ENCODE measurements around the gene CSNK2A1. TPM values are rescaled to one million over a fixed set of nuclear protein-coding genes. Genes with fewer than 3 reads are reported as not detected.
A peak's percentile ranks its signal among the peaks of the same experiment; 100 is the strongest.
"Not testable (repeated sequence)": the region's sequence is repeated elsewhere in the genome, so short reads cannot be mapped to it uniquely, and the experiment has no call there.

Gene CSNK2A1
- total RNA-seq, 1 donor: 117 TPM

DNA sequence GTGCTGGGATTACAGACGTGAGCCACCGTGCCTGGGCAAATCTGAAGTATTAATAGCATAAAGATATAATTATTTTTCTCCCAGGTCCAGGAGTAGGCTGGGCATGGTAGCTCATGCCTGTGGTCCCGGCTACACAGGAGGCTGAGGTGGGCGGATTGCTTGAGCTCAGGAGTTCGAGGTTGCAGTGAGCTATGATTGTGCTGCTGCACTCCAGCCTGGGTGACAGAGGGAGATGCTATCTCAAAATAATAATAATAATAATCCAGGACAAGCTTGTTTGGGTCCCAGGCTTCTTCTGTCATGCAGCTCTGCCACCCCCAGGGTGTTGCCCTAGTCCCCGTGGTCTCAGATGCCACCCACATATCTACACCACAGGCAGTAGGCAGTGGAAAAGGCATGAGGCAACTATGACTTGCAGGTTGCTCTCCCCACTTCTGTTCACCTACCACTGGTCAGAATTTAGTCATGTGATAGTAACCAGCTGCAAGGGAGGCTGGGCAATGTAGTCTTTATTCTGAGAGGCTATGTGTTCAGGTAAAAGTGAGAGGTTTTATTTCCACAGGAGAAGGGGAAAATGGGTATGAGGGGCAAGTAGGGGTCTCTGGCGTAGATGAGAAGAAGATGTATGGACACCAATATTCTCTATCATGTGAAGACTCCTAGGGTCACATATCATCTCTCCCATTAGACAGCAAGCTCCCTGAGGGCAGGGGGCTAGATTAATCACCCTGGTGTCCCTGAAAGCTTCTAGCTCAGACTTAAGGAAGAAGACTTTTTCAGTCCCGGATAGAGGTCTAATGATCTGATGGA lies 40.8 kb upstream of the CSNK2A1 start:
- H3K4me3 ChIP-seq (ENCODE audit: low read depth, low read length): no peak overlapping the region
- TF ChIP-seq, protein P1, sequence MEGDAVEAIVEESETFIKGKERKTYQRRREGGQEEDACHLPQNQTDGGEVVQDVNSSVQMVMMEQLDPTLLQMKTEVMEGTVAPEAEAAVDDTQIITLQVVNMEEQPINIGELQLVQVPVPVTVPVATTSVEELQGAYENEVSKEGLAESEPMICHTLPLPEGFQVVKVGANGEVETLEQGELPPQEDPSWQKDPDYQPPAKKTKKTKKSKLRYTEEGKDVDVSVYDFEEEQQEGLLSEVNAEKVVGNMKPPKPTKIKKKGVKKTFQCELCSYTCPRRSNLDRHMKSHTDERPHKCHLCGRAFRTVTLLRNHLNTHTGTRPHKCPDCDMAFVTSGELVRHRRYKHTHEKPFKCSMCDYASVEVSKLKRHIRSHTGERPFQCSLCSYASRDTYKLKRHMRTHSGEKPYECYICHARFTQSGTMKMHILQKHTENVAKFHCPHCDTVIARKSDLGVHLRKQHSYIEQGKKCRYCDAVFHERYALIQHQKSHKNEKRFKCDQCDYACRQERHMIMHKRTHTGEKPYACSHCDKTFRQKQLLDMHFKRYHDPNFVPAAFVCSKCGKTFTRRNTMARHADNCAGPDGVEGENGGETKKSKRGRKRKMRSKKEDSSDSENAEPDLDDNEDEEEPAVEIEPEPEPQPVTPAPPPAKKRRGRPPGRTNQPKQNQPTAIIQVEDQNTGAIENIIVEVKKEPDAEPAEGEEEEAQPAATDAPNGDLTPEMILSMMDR (IDR thresholded peaks at IDR 0.05; ENCODE audit: insufficient read depth, low read depth, low read length): no peak
- DNase-seq (ENCODE audit: low read depth): no peak

DNA sequence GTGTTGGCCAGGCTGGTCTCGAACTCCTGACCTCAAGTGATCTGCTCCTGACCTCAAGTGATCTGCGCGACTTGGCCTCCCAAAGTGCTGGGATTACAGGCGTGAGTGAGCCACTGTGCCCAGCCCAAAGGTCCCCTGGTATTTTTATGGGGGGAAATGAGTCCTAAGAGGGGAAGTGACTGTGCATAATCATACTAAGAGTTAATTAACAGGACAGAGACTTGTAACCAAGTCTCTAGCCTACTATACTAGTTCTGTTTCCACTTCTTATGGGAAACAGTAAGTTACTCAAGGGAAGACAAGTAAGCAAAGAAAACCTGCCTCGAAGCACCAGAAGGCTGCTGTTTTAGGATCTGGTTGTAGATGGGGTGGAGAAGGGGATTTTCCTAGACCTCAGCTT lies 38.6 kb upstream of the CSNK2A1 start:
- TF ChIP-seq, protein P1 (IDR thresholded peaks at IDR 0.05; ENCODE audit: insufficient read depth, low read depth, low read length): no peak
- no peak overlapping the region for H3K4me3 ChIP-seq (ENCODE audit: low read depth, low read length)
- no peak for DNase-seq (ENCODE audit: low read depth)

DNA sequence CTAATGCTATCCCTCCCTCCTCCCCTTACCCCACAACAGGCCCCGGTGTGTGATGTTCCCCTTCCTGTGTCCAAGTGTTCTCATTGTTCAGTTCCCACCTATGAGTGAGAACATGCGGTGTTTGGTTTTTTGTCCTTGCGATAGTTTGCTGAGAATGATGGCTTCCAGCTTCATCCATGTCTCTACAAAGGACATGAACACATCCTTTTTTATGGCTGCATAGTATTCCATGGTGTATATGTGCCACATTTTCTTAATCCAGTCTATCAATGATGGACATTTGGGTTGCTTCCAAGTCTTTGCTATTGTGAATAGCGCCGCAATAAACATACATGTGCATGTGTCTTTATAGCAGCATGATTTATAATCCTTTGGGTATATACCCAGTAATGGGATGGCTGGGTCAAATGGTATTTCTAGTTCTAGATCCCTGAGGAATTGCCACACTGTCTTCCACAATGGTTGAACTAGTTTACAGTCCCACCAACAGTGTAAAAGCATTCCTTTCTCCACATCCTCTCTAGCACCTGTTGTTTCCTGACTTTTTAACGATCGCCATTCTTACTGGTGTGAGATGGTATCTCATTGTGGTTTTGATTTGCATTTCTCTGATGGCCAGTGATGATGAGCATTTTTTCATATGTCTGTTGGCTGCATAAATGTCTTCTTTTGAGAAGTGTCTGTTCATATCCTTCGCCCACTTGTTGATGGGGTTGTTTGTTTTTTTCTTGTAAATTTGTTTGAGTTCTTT lies 35.5 kb upstream of the CSNK2A1 start:
- not testable (repeated sequence) for H3K4me3 ChIP-seq (ENCODE audit: low read depth, low read length); DNase-seq (ENCODE audit: low read depth)

DNA sequence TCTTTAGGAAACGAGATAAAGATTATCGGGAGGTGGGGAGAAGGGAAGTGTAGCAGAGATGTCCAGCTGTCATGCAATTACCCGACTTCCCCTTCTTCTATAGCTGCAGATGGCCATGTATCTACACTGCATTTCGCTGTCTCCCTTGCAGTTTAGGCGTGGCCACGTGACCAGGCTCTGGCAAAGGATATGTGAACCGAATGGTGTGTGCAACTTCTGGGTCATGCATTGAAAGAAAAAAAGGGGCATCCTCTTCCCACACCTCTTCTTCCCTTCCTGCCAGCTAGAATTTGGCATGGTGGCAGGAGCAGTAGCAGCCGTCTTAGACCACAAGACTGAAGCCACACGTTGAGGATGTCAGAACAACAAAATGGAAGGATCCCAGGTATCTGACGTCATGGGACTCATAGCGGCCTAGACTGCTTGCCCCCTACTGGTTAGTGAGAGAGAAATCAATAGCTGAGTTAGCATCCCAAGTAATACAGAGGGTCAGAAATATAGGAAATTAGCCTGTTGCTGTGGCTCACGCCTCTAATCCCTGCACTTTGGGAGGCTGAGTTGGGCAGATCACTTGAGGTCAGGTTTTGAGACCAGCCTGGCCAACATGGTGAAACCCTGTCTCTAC lies 33.7 kb upstream of the CSNK2A1 start:
- peak; percentile 15 for DNase-seq (ENCODE audit: low read depth)
- no peak overlapping the region for H3K4me3 ChIP-seq (ENCODE audit: low read depth, low read length)
- TF ChIP-seq, protein P1 (IDR thresholded peaks at IDR 0.05; ENCODE audit: insufficient read depth, low read depth, low read length): peak; percentile 38

DNA sequence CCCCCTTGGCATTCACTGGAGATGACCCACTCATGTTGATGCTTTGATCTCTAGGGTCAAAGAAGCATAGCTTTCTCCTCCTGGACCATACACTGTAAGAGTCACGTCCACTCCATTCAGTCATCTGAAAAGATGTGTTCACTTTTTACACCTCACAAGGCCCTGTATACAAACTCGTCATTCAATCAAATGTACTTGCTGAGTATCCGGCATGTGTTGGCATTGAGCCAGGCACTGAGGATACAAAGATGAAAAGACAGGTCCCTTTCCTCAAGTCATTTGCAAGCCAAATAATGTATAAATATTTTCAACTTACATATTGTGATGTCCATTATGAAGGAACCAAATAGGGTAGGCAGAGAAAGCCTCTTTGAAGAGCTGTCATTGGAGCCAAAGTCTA lies 32.6 kb upstream of the CSNK2A1 start:
- TF ChIP-seq, protein P1 (IDR thresholded peaks at IDR 0.05; ENCODE audit: insufficient read depth, low read depth, low read length): no peak
- no peak overlapping the region for H3K4me3 ChIP-seq (ENCODE audit: low read depth, low read length)
- DNase-seq (ENCODE audit: low read depth): no peak

DNA sequence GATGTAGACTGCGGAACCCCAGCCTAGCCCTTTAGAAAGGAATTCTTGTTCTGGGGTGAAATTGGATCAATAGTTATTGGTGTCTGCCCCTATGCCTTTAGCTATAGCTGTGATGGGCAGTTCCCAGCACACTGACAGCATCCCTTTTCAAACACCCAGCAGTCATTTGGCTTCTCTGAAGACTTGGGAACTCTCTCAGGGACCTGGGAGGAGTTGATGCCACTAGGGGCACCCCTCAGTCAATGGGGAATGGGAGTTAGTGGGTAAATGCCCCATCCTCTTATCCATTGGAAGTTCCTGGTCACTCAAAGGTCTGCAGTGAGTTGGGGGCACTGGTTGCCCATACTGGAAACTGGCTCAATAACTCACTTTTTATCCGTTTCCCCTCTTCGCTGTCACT lies 31.6 kb upstream of the CSNK2A1 start:
- no peak for DNase-seq (ENCODE audit: low read depth)
- TF ChIP-seq, protein P1 (IDR thresholded peaks at IDR 0.05; ENCODE audit: insufficient read depth, low read depth, low read length): no peak
- H3K4me3 ChIP-seq (ENCODE audit: low read depth, low read length): no peak overlapping the region

Data from fibroblast of villous mesenchyme (primary cell).